ENCODE measurements around the gene IYD.

DNA sequence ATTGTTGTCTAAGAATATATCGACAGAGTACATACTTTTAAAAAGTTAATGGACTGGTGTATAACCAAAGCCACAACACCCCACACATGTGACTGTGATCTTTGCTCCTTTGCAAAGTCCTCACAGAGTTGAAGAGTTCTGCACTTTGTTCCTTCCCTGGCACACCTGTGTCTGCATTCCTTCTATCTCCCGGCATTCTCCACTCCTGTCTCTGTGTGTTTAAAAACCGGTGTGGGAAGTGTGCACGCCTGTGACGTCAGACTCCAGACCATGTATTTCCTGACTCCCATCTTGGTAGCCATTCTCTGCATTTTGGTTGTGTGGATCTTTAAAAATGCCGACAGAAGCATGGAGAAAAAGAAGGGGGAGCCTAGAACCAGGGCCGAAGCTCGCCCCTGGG lies at the start of gene IYD:
- TF ChIP-seq, protein P1, sequence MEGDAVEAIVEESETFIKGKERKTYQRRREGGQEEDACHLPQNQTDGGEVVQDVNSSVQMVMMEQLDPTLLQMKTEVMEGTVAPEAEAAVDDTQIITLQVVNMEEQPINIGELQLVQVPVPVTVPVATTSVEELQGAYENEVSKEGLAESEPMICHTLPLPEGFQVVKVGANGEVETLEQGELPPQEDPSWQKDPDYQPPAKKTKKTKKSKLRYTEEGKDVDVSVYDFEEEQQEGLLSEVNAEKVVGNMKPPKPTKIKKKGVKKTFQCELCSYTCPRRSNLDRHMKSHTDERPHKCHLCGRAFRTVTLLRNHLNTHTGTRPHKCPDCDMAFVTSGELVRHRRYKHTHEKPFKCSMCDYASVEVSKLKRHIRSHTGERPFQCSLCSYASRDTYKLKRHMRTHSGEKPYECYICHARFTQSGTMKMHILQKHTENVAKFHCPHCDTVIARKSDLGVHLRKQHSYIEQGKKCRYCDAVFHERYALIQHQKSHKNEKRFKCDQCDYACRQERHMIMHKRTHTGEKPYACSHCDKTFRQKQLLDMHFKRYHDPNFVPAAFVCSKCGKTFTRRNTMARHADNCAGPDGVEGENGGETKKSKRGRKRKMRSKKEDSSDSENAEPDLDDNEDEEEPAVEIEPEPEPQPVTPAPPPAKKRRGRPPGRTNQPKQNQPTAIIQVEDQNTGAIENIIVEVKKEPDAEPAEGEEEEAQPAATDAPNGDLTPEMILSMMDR (IDR thresholded peaks at IDR 0.05): peak in 1 of 6 experiments; percentile 3
- TF ChIP-seq POLR2A (IDR thresholded peaks at IDR 0.05): peak in 1 of 2 donors; percentile 23
